Dedifferentiated amniotic fluid mesenchymal stem cell (primary cell): ENCODE results near the gene NRAP.

Experiments
- DNase-seq: peaks from one replicate; pipeline ENCODE4 v3.0.0-alpha.2; 2016; ENCODE audit errors: extremely low spot score

The NRAP gene

DNA sequence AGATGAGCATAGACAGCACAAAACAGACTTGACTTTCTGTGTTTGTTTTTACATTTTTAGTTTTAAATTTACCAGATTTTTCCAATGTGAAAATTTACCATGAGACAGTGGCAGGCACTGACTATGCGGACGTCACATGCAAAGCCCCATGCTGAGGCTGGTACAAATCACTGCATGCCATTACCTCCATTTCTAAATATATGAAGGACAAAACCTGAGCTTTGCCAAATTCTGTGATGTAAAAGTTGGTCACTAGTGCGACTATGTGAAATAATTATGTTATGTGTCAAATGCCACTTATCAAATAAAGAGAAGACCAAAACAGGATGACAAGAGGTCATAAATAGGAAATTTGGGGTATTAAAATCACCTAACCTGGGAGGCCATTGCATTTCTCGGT lies 22.1 kb downstream of the NRAP start:
- DNase-seq, result no peak

DNA sequence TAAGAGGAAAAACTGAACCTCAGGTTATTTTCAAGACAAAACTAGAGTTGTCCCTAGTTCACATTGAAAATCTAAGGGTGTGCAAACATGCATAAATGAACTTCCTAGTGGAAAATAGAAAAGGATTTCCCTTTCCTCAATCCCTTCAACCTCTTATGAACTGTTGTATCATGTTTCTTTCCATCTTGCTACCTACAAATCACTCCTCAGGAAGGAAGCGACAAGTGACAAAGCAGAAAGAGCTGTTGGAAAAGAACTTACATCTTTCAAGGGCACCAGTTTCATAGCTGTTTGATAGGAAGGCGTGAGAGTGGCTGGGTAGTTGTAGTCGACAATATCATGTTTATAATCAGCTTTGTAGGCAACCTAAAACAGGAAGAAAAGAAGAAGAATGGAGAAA lies 23.9 kb downstream of the NRAP start:
- DNase-seq, result no peak

DNA sequence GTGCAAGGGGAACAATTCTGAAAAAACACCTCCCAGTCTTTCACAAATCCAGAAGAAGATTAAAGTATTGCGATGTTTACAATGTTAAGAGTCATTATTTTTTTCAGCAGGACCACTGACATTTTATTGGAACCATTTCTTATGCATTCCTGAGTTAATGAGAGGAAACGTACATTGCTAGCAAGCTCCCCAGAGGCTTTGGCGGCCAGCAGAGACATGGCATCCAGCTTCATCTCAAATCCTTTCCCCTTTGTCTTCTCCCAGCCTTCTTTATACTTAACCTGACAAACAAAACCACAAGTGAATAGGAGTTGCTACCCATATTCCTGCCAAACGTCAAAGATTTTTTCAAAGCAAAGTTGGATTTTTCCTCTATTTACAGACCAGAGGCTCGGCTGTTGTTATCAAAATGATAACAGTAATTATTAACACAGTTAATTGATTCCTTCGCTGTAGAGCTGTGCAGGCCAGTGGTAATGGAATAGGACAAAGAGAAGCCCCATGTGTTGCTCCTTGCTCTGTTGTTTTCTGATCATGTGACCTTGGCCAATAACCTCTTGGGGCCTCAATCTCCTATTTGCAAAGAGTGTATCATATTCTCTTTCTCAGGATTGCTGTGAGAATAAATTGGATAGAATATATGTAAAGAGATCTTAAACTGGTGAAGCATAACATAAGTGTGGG lies 32.0 kb downstream of the NRAP start:
- no peak for DNase-seq

DNA sequence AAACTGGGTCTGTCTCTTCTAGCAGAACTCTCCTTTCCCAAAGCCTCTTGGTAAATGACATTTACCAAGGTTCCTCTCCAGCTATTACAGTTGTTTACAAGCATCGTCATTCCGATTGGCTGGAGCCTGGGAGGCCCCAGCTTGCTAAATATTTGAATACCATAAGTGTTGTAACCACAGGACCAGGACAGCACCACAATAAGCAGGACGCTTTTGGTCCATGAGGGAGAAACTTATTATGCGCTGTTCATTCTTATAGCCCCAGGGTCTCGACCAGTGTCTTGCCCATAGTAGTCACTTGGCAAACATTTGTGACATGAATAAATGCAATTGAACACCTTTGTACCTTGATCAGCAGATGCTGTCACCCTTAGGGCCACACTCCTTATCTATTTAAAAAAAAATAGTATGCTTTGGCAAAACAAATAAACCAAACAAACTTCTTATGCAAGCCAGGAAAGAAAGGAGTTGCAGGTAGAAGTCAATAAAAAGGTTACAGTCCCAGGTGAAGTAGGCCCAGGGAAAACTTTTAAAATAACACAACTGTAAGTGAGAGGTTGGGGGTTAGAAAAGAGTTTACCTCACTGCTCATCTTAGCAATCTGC lies 32.8 kb downstream of the NRAP start:
- no peak for DNase-seq

DNA sequence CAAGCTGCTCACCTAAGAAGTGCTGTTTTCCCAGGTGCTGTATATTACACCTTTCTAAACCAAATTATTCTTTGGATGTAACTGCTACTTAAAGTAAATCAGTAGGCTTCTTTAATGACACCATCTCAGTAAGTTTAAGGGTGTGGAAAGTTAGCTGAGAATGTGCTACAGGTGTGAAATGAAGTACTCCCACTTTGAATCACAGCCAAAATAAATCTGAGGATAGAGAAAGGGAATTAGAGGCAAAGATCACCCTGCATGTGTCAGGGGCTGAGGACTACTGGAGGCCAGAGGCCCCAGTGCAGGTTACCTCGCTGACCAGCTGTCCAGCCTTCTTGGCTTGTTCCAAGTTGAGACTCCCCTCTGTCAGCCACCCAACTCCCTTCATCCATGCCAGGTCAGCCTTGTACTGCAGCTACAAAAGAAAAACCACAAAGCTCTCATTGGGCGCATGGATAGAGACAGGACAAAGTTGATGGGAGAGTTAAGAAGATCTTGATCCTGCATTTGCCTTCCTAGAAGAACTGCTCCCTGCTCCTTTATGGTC lies 35.2 kb downstream of the NRAP start:
- DNase-seq, result no peak

DNA sequence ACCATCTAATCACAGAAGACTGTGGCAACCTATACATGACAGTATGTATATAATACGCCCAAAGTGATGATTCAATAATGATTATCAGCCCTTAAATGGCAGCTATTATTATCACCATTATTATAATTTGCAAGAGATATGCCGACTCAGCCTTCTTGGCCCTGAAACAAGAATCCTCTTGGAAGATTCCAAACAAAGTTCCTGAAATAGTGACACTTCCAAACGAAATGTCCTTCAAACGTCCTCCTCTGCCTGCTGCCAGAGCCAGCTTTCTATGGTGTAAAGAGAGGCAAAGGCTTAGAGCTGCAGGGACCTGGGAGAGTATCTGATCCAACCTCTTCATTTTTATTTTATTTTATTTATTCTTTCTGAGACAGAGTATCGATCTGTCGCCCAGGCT lies 36.0 kb downstream of the NRAP start:
- DNase-seq, result no peak

DNA sequence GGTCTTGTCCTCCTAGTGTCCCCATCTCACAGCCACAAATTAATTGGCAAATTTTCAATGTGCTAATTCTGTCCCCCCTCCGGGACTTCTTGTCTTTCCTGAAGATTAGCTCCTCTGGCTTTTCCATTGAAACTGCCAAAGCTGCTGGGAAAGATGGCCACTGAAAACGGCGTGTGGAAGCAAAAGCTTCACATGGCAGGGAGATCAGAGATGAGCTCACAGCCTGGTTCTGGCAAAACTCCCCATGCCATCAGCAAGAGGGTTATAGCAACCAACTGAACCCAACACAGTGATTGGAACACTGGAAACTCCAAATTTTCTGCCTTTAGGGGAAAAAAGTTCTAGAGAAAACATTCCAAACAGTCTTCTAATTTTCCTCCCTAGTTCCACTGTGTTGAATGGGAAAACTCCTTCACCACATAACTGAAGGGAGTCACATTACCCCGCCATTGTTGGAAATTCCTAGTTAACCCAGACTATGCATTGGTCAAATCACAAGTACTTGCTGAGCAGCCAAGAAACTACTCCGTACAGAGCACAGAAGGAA lies 37.0 kb downstream of the NRAP start:
- DNase-seq, result no peak

DNA sequence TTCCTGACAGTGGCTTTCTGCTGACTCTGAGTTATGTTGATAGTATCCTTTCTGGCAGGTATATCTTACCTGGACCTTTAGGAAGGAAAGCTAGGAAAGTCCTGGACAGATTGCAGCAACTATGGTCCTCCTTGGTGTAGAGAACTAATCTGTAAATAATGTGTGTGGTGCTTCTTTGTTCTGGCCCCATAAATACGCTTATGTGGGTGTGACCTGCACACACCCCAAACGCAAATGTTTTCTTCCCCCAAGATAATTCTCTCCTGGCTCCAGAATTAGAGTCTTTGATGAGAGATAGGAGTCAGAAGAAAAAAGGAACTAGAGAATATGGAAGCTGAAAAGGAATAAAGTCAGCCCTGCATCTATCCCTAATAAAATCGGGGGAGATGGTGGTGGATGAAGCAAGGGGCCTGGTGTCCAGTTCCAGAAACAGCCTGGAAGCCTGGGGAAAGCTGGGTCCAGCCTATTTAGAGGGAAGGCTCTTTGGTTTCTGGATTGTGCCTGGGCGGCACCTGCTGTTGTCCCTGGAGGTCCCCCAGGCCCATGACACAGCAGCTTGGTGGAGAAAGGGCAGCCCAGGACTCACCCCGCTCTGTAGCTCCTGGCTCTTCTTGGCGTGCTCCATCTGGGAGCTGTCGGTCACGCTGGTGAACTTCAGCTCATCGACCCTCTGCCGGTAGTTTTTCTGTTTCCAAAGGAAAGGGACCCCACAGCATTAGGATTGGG lies 38.2 kb downstream of the NRAP start:
- DNase-seq, result no peak

DNA sequence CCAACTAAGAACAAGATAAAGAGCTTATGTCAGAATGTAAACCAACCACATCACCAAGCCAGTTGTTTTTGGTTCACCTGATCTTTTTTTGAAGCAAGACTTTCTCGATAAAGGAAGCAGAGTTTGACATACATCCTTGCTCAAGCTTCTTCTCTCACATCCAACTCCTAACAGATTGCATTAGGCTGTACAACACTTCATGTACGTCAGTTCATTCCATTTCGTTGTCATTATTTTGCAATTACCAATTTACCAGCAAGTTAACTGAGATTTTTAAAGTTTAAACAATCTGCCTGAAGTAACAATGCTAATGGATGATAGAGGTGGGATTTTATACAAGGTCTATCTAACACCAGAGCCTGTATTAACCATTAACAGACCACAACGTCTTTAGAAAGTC lies 41.0 kb downstream of the NRAP start:
- no peak for DNase-seq

DNA sequence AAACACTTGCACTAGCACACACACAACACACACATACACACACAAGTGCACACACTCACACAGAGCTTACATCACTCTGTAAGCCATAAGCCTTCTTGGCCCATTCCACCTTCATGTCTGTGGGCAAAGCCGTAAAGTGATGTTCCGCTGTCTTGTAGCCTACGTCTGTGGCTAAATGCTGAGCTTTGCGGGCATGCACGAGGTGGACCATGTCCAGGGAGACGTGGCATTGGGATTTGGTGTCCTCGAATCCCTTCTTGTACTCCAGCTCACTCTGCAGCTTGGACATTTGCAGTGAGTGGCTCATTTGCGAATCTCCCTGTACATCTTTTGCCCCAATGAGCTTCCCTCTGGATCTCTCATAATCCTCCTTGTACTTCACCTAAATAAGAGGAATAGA lies 42.0 kb downstream of the NRAP start:
- no peak for DNase-seq

DNA sequence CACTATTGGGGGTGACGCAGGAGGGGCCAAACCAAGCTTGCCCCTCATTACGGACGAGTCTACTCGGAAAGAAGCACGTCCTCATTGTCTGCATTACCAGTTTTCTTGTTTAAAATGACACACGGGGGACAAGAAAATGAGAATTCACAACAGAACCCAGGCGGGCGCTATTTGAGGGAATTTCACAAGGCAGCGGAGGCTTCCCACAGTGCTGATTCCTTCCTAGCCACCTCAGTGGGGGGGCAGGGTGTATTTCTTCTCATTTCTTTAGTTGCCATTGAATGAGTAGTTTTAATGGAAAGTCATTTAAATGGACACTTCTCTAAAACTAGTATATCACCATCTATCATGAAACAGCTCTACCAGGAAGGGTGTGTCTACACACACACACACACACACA lies 42.9 kb downstream of the NRAP start:
- DNase-seq, result no peak

DNA sequence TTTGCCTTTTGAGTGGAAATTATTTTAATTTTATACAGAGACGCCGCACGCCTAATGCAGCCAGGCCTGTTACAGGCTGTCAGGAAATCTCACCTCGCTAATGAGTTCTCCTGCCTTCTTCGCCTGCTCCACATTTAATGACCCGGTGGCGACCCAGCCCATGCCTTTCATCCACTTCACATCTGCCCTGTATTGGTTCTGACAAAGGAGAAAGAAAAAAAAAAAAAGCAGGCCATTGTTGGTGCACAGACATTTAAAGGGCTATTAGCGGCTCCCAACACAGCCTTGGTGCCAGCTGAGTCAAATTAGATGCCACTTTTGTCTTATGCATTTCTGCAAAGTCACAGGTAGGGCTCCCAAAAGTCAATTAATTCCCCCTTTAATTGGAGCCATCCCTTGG lies 43.3 kb downstream of the NRAP start:
- DNase-seq, result no peak

DNA sequence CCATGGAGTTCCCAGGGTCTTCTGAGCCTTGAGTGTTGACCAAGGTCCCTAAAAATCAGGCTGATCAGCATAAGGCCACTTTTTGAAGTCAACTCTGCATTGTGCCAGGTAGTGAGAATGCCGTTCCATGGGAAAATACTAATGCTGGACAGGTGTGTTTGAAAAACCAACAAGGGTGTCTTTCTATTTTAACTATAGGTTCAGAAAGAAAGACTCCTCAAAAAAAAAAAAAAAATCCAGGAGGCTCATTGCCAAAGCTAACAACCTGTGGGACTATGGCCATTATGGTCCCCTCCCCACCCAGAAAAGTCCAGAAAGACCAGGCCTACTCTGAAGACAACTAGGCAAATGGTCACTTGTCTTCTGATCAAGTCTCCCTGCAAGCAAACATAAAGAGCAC lies 44.4 kb downstream of the NRAP start:
- DNase-seq, result no peak

DNA sequence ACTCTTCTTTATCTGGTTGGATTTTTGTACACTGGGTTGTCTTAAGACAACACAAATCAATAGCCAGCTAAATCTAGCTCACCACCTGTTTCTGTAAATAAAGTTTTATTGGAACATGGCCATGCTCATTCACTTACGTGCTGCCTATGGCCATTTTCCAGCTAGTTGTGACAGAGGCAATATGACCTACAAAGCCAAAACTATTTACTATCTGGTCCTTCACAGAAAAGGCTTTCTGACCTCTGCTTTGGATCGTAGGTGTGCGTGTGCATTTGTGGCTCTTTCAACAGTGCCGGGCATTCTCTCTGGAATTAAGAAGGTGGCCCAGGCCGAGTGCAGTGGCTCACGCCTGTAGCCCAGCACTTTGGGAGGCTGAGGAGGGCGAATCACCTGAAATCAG lies 45.5 kb downstream of the NRAP start:
- DNase-seq, result no peak

DNA sequence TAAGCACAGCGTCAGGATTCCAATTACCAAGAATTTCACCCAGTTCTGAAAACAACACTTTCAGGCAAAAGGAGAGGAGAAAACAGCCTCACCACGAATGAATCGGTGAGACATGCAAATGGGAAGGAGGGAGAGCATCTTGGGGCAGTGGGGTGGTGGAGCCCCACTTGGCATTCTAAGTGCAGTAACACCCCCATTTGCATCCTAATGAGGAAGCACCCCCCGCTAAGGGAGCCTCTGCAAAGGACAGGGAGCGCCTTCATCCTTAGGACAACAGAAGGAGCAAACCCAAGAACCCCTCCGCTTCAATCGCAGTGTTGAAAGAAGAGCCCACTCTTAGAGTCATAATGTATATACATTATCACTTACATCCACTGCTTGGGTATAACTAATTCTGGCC lies 46.8 kb downstream of the NRAP start:
- DNase-seq, result no peak

DNA sequence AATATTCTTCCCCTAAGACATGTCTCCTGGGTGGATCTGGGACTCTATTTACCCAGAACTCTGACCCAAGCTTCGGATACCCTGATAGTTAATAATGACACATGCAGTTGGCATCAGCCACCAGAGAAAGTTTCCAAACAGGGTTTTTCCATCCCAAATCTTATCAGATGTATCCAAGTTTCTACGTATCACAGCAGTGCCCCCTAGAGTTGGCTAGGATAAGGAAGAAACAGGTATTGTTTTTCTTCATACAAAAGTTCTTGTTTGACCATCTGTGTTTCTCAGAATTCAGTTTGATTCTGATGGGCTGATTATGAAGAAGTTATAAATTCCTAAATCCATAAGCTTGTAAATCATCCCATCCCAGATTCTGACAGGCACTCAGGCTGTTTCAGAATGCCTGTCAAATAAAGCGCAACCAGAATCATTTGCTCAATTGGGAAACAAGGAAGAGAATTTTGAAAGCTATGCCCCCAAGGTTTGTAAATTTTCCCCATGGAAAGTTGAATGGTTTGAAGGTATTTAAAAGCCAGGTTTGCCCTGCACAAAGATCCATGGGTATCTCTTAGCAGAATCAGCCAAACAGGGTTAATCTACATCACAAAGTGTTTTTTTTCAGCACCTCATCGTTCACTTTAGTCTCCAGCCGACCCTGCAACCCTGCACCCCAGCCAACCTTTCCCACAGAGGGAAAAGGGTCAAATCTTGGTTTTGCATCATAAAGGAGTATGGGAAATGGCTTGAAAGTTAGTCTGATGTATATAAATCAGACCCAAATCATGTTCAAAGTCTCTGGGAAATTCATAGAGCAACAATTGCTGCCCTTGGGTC lies 47.4 kb downstream of the NRAP start:
- no peak for DNase-seq

DNA sequence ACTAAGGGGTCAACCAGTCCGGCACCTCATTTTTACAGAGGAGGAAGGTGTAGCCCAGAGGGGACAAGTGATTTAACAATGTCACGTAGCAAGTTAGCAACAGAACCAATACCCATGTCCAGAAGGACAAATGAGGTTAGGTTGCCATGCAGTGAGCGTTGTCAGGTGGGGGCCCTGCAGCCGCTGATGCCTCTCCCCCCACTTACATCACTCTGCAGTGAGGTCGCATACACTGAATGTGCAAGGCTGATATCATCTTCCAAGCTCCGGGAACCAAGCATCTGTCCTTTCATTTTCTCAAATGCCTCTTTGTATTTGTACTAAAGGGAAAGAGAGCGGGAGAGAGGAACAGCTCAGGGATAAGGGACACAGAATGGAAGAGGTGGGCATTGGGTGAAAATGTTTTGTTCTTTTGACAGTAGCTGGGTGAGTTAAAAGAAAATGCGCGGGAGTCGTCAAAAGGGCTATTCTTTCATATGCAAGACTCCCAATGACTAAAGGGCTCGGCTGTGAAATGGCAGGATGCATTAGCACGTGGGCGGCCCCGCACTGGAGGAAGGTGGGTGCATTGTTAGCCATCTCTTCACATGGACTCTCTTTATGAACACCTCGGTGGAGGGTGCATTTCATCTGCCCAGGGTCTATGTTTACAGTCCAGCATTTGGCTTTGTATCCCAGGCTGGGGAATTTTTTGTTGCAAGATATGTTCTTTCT lies 49.7 kb downstream of the NRAP start:
- no peak for DNase-seq

DNA sequence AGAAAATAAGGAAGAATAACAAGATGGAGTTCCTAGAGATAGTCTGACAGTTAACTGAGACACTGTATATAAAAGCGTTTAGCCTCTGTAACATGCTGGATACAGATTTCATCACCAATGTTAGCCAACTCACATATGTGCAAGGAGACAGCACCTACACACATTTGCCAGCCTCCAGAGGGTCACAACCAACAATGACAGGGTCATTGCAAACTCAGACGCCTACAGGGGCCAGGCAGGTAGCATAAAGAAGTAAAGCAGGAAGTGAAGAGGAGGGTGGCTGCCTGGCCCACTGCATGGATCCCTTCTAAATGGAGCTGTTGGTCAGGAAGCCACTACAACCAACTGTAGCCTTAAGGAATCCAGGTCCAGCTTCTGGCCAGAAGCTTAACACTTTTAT lies 50.4 kb downstream of the NRAP start:
- DNase-seq, result no peak

DNA sequence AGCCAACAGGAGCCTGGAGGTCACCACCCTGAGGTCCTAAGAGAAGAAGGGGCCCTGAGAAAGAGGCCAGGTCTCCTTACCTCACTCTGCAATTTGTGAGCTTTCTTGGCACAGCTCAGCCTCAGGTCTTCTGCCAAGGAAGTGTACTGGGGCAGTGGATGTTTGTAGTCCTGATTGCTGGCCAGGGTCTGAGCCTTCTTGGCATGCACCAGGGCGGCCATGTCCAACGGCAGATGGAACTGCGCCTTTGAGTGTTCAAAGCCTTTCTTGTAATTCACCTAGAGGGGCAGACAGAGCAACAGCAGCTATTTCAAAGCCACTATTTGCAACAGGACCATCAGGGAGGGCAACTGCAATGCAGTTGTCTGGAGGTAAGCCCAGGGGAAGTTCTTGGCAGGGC lies 51.7 kb downstream of the NRAP start:
- no peak for DNase-seq

DNA sequence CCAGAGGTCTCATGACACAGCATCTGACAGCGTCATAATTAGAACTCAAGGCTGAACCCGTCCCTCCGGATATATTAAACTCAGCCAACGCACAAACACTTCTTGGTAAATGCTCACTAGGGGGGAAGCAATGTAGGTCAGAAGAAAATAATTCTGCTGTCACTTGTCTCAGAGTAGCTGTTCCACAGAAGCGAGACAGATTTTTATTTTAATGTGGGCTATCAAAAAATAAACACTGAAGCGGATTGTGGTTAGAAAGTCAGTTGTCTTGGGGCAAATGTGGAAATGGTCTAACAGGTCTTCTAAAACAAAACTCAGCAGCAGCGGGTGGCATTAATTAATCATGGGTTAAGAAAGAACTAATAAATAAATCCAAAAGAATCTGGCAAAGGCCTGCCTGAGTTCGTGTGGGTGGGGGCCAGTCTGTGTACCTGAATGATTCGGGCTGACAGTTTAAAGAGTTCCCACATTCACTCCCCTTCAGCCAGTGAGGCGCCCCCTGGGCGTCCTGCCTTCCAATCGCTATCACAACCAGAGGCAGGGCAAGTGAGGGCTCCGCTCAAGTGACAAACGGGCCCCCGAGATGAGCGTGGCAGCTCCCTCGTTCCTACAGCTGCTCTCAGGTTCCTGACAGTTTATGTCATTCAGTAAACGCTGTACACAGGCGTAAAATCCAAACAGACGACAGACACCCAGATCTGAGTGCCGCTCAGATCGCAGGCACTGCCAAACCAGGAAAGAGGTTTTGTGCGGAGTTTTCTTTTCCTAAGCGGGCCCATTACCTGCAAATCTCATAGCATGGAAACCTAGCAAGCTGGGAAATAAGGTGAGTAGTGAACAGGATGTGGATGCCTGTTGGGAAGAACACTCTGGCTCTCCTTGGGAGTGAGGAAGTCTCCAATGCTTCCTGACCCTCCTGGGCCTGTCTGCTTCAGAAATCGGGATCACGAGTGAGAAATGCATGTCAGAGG lies 52.9 kb downstream of the NRAP start:
- DNase-seq, result no peak
